CD4-positive, alpha-beta T cell (primary cell): Measurements from ENCODE around the gene GFPT2. TPM values are rescaled to one million over a fixed set of nuclear protein-coding genes. Genes with fewer than 3 reads are reported as not detected.

Experiments used
- ATAC-seq: fragments of 200-7000 bp; cut with Tn5 transposase; one replicate; pipeline ENCODE4 v1.10.0; 2022; ENCODE audit warnings: mild to moderate bottlenecking; ENCODE audit not compliant: poor library complexity
- CTCF ChIA-PET: fragments of 350-600 bp; sonication (Branson Sonifier 250); formaldehyde crosslinking; loops from one replicate; lab custom pipeline; 2021; ENCODE audit warnings: antibody characterized with exemption, inconsistent platforms; lab: Charles Lee
- POLR2A ChIA-PET: fragments of 350-600 bp; sonication (Branson Sonifier 250); formaldehyde crosslinking; loops from one replicate; lab custom pipeline; 2021; ENCODE audit warnings: antibody characterized with exemption, inconsistent platforms; lab: Charles Lee
- DNase-seq, 14 experiments: peaks; one replicate each; pipeline ENCODE4 v3.0.0-alpha.2; 2013 to 2020; ENCODE audit warnings: mixed read lengths in 2 of 14
- H3K27ac ChIP-seq, 2 donors: one replicate each; pipeline versions ENCODE4 v1.5.1 to v1.7.0; 2013; ENCODE audit warnings: low read length in 2 of 2, low read depth in 1 of 2, mild to moderate bottlenecking in 1 of 2
- H3K27me3 ChIP-seq, 2 experiments: 1 replicate in 1 of 2; 2 replicates in 1 of 2; pipeline versions ENCODE4 v1.6.1 to v1.7.0; 2013; ENCODE audit warnings: low read length in 2 of 2, control low read depth in 1 of 2, mild to moderate bottlenecking in 1 of 2, moderate library complexity in 1 of 2; ENCODE audit not compliant: insufficient read depth in 2 of 2, control insufficient read depth in 1 of 2
- H3K36me3 ChIP-seq: one replicate; pipeline ENCODE4 v1.6.1; 2013; ENCODE audit warnings: low read length, control low read depth; ENCODE audit not compliant: insufficient read depth
- H3K4me1 ChIP-seq: one replicate; pipeline ENCODE4 v1.6.1; 2013; ENCODE audit warnings: low read length, control low read depth; ENCODE audit not compliant: insufficient read depth
- H3K4me3 ChIP-seq: one replicate; pipeline ENCODE4 v1.5.1; 2013; ENCODE audit warnings: mild to moderate bottlenecking, low read length, moderate library complexity
- H3K9me3 ChIP-seq, 2 experiments: 1 replicate in 1 of 2; 2 replicates in 1 of 2; pipeline versions ENCODE4 v1.6.1 to v1.7.0; 2013; ENCODE audit warnings: low read length in 2 of 2, mild to moderate bottlenecking in 2 of 2, control low read depth in 1 of 2, moderate library complexity in 1 of 2; ENCODE audit not compliant: control insufficient read depth in 1 of 2, insufficient read depth in 1 of 2
- H3K27ac Mint-ChIP-seq: one replicate; pipeline ENCODE4 v1.8.0; 2020; ENCODE audit warnings: mixed read lengths
- H3K27me3 Mint-ChIP-seq: one replicate; pipeline ENCODE4 v1.8.0; 2021; ENCODE audit warnings: mixed read lengths
- H3K36me3 Mint-ChIP-seq: one replicate; pipeline ENCODE4 v1.8.0; 2021; ENCODE audit warnings: low read depth, mixed read lengths
- H3K4me1 Mint-ChIP-seq: one replicate; pipeline ENCODE4 v1.8.0; 2021; ENCODE audit warnings: low read depth, mixed read lengths
- H3K4me3 Mint-ChIP-seq: one replicate; pipeline ENCODE4 v1.8.0; 2020; ENCODE audit warnings: mild to moderate bottlenecking, mixed read lengths
- H3K9me3 Mint-ChIP-seq: one replicate; pipeline ENCODE4 v1.8.0; 2020; ENCODE audit warnings: mixed read lengths
- intact Hi-C, 2 experiments: fragments of 100-400 bp; cut with DNase I in 1 of 2; cut with micrococcal nuclease in 1 of 2; formaldehyde crosslinking; loops; one replicate each; pipeline versions ENCODE4 v1.15.1 to v1.9.0; 2023 to 2025; cut with DNase I, micrococcal nuclease
- total RNA-seq, 174 experiments: library from RNA in 2 of 174; stranded (reverse) in 2 of 174; gene quantifications; one replicate each; pipeline ENCODE4 v1.2.3 and lab custom pipeline; 2021 to 2026
- TF ChIP-seq, protein P1 (sequence below): fragments of 200-600 bp; IDR thresholded peaks from one replicate; pipeline ENCODE4 v1.8.0; 2022; ENCODE audit warnings: antibody characterized with exemption, mild to moderate bottlenecking

The GFPT2 gene
- total RNA-seq, 2 experiments from 2014 or later: 1.1 to 1.5 TPM

GRCh38 chr5:180345186-180345585 is 8.0 kb downstream of the GFPT2 start:
- intact Hi-C loops: no loop called here
- no peak for ATAC-seq

GRCh38 chr5:180344696-180344999 is 8.5 kb downstream of the GFPT2 start:
- H3K9me3 ChIP-seq: no peaks in the 10 kb centered on the region
- no peak overlapping the region for H3K4me3 ChIP-seq
- H3K27ac Mint-ChIP-seq: no peak overlapping the region
- H3K36me3 Mint-ChIP-seq: no peaks in the 10 kb centered on the region
- intact Hi-C loops: no loop called here
- H3K4me1 ChIP-seq: no peaks in the 10 kb centered on the region
- DNase-seq: no peak
- ChIA-PET POLR2A (no interaction called here), CTCF (no interaction called here)
- ATAC-seq: no peak
- H3K27me3 Mint-ChIP-seq: peaks cover 29% of the 10 kb centered on the region
- no peaks in the 10 kb centered on the region for H3K36me3 ChIP-seq
- H3K27me3 ChIP-seq: peaks cover 0 to 3% of the 10 kb centered on the region in 2 experiments
- H3K4me1 Mint-ChIP-seq: no peaks in the 10 kb centered on the region
- H3K9me3 Mint-ChIP-seq: no peaks in the 10 kb centered on the region
- no peak overlapping the region for H3K4me3 Mint-ChIP-seq
- H3K27ac ChIP-seq: no peak overlapping the region
- TF ChIP-seq, protein P1, sequence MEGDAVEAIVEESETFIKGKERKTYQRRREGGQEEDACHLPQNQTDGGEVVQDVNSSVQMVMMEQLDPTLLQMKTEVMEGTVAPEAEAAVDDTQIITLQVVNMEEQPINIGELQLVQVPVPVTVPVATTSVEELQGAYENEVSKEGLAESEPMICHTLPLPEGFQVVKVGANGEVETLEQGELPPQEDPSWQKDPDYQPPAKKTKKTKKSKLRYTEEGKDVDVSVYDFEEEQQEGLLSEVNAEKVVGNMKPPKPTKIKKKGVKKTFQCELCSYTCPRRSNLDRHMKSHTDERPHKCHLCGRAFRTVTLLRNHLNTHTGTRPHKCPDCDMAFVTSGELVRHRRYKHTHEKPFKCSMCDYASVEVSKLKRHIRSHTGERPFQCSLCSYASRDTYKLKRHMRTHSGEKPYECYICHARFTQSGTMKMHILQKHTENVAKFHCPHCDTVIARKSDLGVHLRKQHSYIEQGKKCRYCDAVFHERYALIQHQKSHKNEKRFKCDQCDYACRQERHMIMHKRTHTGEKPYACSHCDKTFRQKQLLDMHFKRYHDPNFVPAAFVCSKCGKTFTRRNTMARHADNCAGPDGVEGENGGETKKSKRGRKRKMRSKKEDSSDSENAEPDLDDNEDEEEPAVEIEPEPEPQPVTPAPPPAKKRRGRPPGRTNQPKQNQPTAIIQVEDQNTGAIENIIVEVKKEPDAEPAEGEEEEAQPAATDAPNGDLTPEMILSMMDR: no peak

More at GRCh38 chr5:180345186-180345585, 8.0 kb downstream of the GFPT2 start:
- H3K4me1 Mint-ChIP-seq: no peaks in the 10 kb centered on the region
- no peak overlapping the region for H3K4me3 Mint-ChIP-seq
- TF ChIP-seq, protein P1: no peak
- H3K27me3 Mint-ChIP-seq: peaks cover 33% of the 10 kb centered on the region
- Histone ChIP-seq H3K27ac (no peak overlapping the region), H3K27me3 (peaks cover 0 to 7% of the 10 kb centered on the region in 2 experiments), H3K9me3 (no peaks in the 10 kb centered on the region), H3K4me3 (no peak overlapping the region), H3K36me3 (no peaks in the 10 kb centered on the region), H3K4me1 (no peaks in the 10 kb centered on the region)
- H3K9me3 Mint-ChIP-seq: no peaks in the 10 kb centered on the region
- ChIA-PET POLR2A (no interaction called here), CTCF (no interaction called here)
- no peaks in the 10 kb centered on the region for H3K36me3 Mint-ChIP-seq
- H3K27ac Mint-ChIP-seq: no peak overlapping the region
- no peak for DNase-seq

GRCh38 chr5:180343831-180344695 is 9.1 kb downstream of the GFPT2 start:
- no peak overlapping the region for H3K4me3 ChIP-seq
- peaks cover 0 to 3% of the 10 kb centered on the region in 2 experiments for H3K27me3 ChIP-seq
- ATAC-seq (no peak), DNase-seq (no peak)
- H3K27ac Mint-ChIP-seq: no peak overlapping the region
- intact Hi-C loops: no loop called here
- peaks cover 30% of the 10 kb centered on the region for H3K27me3 Mint-ChIP-seq
- POLR2A ChIA-PET: no interaction called here
- H3K36me3 Mint-ChIP-seq: no peaks in the 10 kb centered on the region
- H3K4me3 Mint-ChIP-seq: no peak overlapping the region
- no peak overlapping the region for H3K27ac ChIP-seq
- H3K4me1 ChIP-seq: no peaks in the 10 kb centered on the region
- TF ChIP-seq, protein P1: no peak
- no peaks in the 10 kb centered on the region for H3K4me1 Mint-ChIP-seq
- CTCF ChIA-PET: interaction anchor here (1.1 kb wide), 1 partner anchor 28 kb away, joined by 5 read pairs; no protein-coding TSS in a partner anchor
- no peaks in the 10 kb centered on the region for H3K36me3 ChIP-seq
- H3K9me3 ChIP-seq: no peaks in the 10 kb centered on the region
- no peaks in the 10 kb centered on the region for H3K9me3 Mint-ChIP-seq
